Neural progenitor cell (in vitro differentiated cells): Measurements from ENCODE around the gene ALG12. TPM values are rescaled to one million over a fixed set of nuclear protein-coding genes. Genes with fewer than 3 reads are reported as not detected.

ENCODE experiments used
- DNase-seq: peaks from one replicate; pipeline ENCODE4 v3.0.0-alpha.2; 2016; ENCODE audit warnings: low spot score
- H2AFZ ChIP-seq: fragments of 200-600 bp; sonication (generic); replicated peaks from 2 replicates; pipeline ENCODE4 v1.6.1; 2016; ENCODE audit warnings: antibody characterized with exemption
- H3F3A ChIP-seq: fragments of 200-600 bp; sonication (generic); 2 replicates; pipeline ENCODE4 v1.6.1; 2016; ENCODE audit warnings: antibody characterized with exemption, low read depth
- H3K27ac ChIP-seq: fragments of 200-600 bp; sonication (generic); 2 replicates; pipeline ENCODE4 v1.5.1; 2016; ENCODE audit warnings: mild to moderate bottlenecking
- H3K27me3 ChIP-seq: fragments of 200-600 bp; sonication (generic); 2 replicates; pipeline ENCODE4 v1.6.1; 2016; ENCODE audit warnings: mild to moderate bottlenecking, moderate library complexity
- H3K36me3 ChIP-seq: fragments of 200-600 bp; sonication (generic); 2 replicates; pipeline ENCODE4 v1.5.1; 2016
- H3K4me1 ChIP-seq: fragments of 200-600 bp; sonication (generic); 2 replicates; pipeline ENCODE4 v1.6.1; 2016; ENCODE audit warnings: mixed run types
- H3K4me2 ChIP-seq: fragments of 200-600 bp; sonication (generic); 2 replicates; pipeline ENCODE4 v1.6.1; 2016
- H3K4me3 ChIP-seq: fragments of 200-600 bp; sonication (generic); 2 replicates; pipeline ENCODE4 v1.5.1; 2016
- H3K79me2 ChIP-seq: fragments of 200-600 bp; sonication (generic); 2 replicates; pipeline ENCODE4 v1.6.1; 2016; ENCODE audit warnings: low read depth
- H3K9ac ChIP-seq: fragments of 200-600 bp; sonication (generic); 2 replicates; pipeline ENCODE4 v1.6.1; 2016
- H3K9me3 ChIP-seq: fragments of 200-600 bp; sonication (generic); 2 replicates; pipeline ENCODE4 v1.5.1; 2016; ENCODE audit warnings: low read depth
- H4K20me1 ChIP-seq: fragments of 200-600 bp; sonication (generic); 2 replicates; pipeline ENCODE4 v1.6.1; 2016; ENCODE audit warnings: low read depth
- H3K27ac Mint-ChIP-seq: 3 replicates; pipeline ENCODE4 v1.8.0; 2021; ENCODE audit warnings: mixed read lengths
- H3K27me3 Mint-ChIP-seq: 2 replicates; pipeline ENCODE4 v1.8.0; 2022; ENCODE audit warnings: low read depth, mild to moderate bottlenecking, inconsistent platforms, moderate library complexity, mixed read lengths; ENCODE audit not compliant: insufficient read depth
- H3K36me3 Mint-ChIP-seq: 3 replicates; pipeline ENCODE4 v1.8.0; 2021; ENCODE audit warnings: mixed read lengths
- H3K4me1 Mint-ChIP-seq: 3 replicates; pipeline ENCODE4 v1.8.0; 2021; ENCODE audit warnings: mixed read lengths
- H3K4me3 Mint-ChIP-seq: 3 replicates; pipeline ENCODE4 v1.8.0; 2021; ENCODE audit warnings: mild to moderate bottlenecking, moderate library complexity, mixed read lengths
- H3K9me3 Mint-ChIP-seq: 3 replicates; pipeline ENCODE4 v1.8.0; 2020; ENCODE audit warnings: mixed read lengths
- EZH2 ChIP-seq: fragments of 200-600 bp; sonication (generic); IDR thresholded peaks from 2 replicates; pipeline ENCODE4 v1.6.1; 2017; ENCODE audit warnings: antibody characterized with exemption, mild to moderate bottlenecking, moderate library complexity
- EZH2phosphoT487 ChIP-seq: fragments of 200-600 bp; sonication (generic); IDR thresholded peaks from 2 replicates; pipeline ENCODE4 v1.6.1; 2017; ENCODE audit warnings: antibody characterized with exemption
- total RNA-seq: library from RNA; depleted of rRNA; stranded (reverse); fragments of >200 nt; gene quantifications from 2 replicates; pipeline ENCODE4 v1.2.3, GENCODE V29; 2015; ENCODE audit warnings: low replicate concordance
- TF ChIP-seq, protein P1 (sequence below): fragments of 200-600 bp; sonication (generic); IDR thresholded peaks from 2 replicates; pipeline ENCODE4 v1.5.1; 2017; ENCODE audit warnings: antibody characterized with exemption, mild to moderate bottlenecking

ALG12 gene
- total RNA-seq, 1 donor from 2014 or later: 4.9 TPM

DNA sequence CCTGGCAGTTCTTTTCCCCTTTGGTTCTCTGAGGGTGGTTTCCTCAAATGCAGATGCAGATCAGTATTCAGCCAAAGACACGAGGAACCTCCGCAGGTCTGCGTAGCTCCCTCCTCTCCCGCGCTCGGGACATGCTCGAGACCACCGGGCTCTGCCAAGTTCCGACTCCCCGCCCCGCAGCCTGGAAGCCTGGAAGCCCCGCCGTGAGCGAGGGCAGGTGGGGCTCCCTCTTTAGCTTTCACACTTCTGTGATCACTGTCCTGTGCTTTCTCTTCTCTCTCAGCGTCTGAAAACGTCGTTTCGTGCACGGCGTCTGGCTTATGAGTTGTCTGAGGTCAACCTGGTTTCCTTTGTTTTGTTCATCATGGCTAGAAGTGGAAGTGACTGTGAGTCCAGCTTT, 38.0 kb downstream of the ALG12 start:
- TF ChIP-seq, protein P1, sequence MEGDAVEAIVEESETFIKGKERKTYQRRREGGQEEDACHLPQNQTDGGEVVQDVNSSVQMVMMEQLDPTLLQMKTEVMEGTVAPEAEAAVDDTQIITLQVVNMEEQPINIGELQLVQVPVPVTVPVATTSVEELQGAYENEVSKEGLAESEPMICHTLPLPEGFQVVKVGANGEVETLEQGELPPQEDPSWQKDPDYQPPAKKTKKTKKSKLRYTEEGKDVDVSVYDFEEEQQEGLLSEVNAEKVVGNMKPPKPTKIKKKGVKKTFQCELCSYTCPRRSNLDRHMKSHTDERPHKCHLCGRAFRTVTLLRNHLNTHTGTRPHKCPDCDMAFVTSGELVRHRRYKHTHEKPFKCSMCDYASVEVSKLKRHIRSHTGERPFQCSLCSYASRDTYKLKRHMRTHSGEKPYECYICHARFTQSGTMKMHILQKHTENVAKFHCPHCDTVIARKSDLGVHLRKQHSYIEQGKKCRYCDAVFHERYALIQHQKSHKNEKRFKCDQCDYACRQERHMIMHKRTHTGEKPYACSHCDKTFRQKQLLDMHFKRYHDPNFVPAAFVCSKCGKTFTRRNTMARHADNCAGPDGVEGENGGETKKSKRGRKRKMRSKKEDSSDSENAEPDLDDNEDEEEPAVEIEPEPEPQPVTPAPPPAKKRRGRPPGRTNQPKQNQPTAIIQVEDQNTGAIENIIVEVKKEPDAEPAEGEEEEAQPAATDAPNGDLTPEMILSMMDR: no peak
- TF ChIP-seq EZH2: no peak
- TF ChIP-seq EZH2phosphoT487: no peak
- peaks cover 4% of the 10 kb centered on the region for H3K36me3 ChIP-seq
- H3K27me3 ChIP-seq: no peaks in the 10 kb centered on the region
- peaks cover 75% of the 10 kb centered on the region for H3K36me3 Mint-ChIP-seq
- no peak overlapping the region for H3K4me3 ChIP-seq
- no peaks in the 10 kb centered on the region for H3F3A ChIP-seq
- H3K27me3 Mint-ChIP-seq: peaks cover 9% of the 10 kb centered on the region
- H3K9ac ChIP-seq: no peak overlapping the region
- no peak overlapping the region for H3K4me2 ChIP-seq
- H3K79me2 ChIP-seq: peaks cover 90% of the 10 kb centered on the region
- H3K27ac Mint-ChIP-seq: no peak overlapping the region
- no peak overlapping the region for H2AFZ ChIP-seq
- H3K4me3 Mint-ChIP-seq: no peak overlapping the region
- DNase-seq: no peak
- no peaks in the 10 kb centered on the region for H3K9me3 ChIP-seq
- H3K4me1 Mint-ChIP-seq: no peaks in the 10 kb centered on the region
- no peaks in the 10 kb centered on the region for H3K4me1 ChIP-seq
- peaks cover 78% of the 10 kb centered on the region for H3K9me3 Mint-ChIP-seq
- no peak overlapping the region for H3K27ac ChIP-seq
- H4K20me1 ChIP-seq: peaks cover 8% of the 10 kb centered on the region

DNA sequence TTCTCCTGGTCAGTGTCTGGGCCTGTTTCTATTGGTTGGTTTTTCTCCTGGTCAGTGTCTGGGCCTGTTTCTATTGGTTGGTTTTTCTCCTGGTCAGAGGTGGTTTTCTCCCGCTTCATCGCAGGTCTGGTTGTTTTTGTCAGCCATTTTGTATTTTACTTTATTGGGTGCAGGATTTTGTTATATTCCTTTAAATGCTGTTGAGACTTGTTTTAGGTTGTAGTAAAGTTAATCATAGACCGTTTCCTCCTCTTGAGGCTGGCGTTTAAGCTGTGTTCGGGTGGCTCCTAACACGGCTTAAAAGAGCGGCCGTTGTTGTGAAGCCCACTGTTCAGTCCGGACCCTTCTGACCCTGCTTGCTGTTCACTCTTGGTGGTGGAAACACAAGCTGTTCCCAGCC, 38.4 kb downstream of the ALG12 start:
- H3K27ac Mint-ChIP-seq: no peak overlapping the region
- H4K20me1 ChIP-seq: peaks cover 8% of the 10 kb centered on the region
- DNase-seq: no peak

DNA sequence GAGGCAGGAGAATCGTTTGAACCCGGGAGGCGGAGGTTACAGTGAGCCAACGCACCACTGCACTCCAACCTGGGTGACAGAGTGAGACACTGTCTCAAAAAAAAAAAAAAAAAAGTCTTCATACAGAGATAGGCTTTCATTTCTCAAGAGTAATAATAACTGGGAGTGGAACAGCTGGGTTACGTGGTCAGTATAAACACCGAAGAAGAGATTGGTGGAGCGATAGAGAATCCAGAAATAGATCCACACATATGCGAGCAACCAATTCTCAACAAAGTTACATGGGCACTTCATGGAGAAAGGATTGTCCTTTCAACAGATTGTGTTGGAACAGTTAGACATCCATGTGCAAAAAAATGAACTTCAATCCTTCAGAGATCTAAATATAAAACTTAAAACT, 40.0 kb downstream of the ALG12 start:
- no peaks in the 10 kb centered on the region for H3K4me1 ChIP-seq
- H3K4me3 Mint-ChIP-seq: no peak overlapping the region
- H3K4me3 ChIP-seq: no peak overlapping the region
- TF ChIP-seq EZH2phosphoT487 (no peak), EZH2 (no peak)
- TF ChIP-seq, protein P1: no peak
- H4K20me1 ChIP-seq: peaks cover 8% of the 10 kb centered on the region
- peaks cover 74% of the 10 kb centered on the region for H3K9me3 Mint-ChIP-seq
- no peaks in the 10 kb centered on the region for H3K4me1 Mint-ChIP-seq
- peaks cover 95% of the 10 kb centered on the region for H3K79me2 ChIP-seq
- H2AFZ ChIP-seq: no peak overlapping the region
- no peak overlapping the region for H3K27ac Mint-ChIP-seq
- H3F3A ChIP-seq: no peaks in the 10 kb centered on the region
- no peak overlapping the region for H3K9ac ChIP-seq
- no peak for DNase-seq
- peaks cover 4% of the 10 kb centered on the region for H3K27me3 Mint-ChIP-seq
- H3K36me3 Mint-ChIP-seq: peaks cover 70% of the 10 kb centered on the region
- H3K36me3 ChIP-seq: peaks cover 4% of the 10 kb centered on the region
- no peak overlapping the region for H3K4me2 ChIP-seq
- no peak overlapping the region for H3K27ac ChIP-seq
- H3K9me3 ChIP-seq: no peaks in the 10 kb centered on the region
- no peaks in the 10 kb centered on the region for H3K27me3 ChIP-seq

More for the DNA sequence above, 38.4 kb downstream of the ALG12 start:
- H2AFZ ChIP-seq: no peak overlapping the region
- no peak overlapping the region for H3K9ac ChIP-seq
- H3K27me3 Mint-ChIP-seq: peaks cover 9% of the 10 kb centered on the region
- no peak overlapping the region for H3K4me3 ChIP-seq
- H3K4me2 ChIP-seq: no peak overlapping the region
- peaks cover 4% of the 10 kb centered on the region for H3K36me3 ChIP-seq
- H3K9me3 Mint-ChIP-seq: peaks cover 78% of the 10 kb centered on the region
- peaks cover 74% of the 10 kb centered on the region for H3K36me3 Mint-ChIP-seq
- no peaks in the 10 kb centered on the region for H3K4me1 Mint-ChIP-seq
- no peaks in the 10 kb centered on the region for H3K4me1 ChIP-seq
- H3K27me3 ChIP-seq: no peaks in the 10 kb centered on the region
- peaks cover 95% of the 10 kb centered on the region for H3K79me2 ChIP-seq
- no peak overlapping the region for H3K27ac ChIP-seq
- no peaks in the 10 kb centered on the region for H3K9me3 ChIP-seq
- no peak overlapping the region for H3K4me3 Mint-ChIP-seq
- TF ChIP-seq, protein P1: no peak
- TF ChIP-seq EZH2phosphoT487 (no peak), EZH2 (no peak)
- H3F3A ChIP-seq: no peaks in the 10 kb centered on the region
